ENCODE measurements around the gene MPPED1. TPM values are rescaled to one million over a fixed set of nuclear protein-coding genes. Genes with fewer than 3 reads are reported as not detected.

MPPED1 gene
- total RNA-seq, 1 donor from 2014 or later = not detected

DNA sequence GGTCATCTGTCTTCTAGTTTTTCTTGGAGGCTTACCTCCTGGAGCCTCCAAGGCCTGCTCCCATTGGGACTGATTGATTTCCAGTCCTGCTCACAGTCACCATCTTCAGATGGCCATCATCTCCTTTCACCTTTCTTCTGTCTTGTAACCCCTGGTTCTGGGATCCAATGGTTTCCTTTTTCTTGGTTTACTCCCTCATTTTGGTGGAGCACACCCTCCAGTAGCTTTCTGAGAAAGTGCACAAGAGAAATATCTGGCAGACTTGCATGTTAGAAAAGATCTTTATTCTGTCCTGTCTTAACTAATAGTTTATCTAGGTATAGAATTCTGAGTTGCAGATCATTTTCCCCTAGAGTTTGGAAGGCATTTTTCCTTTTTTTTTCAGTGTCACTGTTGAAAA, 50.9 kb downstream of the MPPED1 start:
- Mint-ChIP-seq H3K27me3 (ENCODE audit: low read depth) (peaks cover 4% of the 10 kb centered on the region), H3K4me1 (ENCODE audit: low read depth) (no peaks in the 10 kb centered on the region), H3K9me3 (peaks cover 7% of the 10 kb centered on the region), H3K4me3 (ENCODE audit: low read depth) (no peak overlapping the region), H3K36me3 (ENCODE audit: low read depth) (no peaks in the 10 kb centered on the region), H3K27ac (no peak overlapping the region)
- DNase-seq (ENCODE audit: low spot score) = no peak
- intact Hi-C loops (cut with micrococcal nuclease) = no loop called here

DNA sequence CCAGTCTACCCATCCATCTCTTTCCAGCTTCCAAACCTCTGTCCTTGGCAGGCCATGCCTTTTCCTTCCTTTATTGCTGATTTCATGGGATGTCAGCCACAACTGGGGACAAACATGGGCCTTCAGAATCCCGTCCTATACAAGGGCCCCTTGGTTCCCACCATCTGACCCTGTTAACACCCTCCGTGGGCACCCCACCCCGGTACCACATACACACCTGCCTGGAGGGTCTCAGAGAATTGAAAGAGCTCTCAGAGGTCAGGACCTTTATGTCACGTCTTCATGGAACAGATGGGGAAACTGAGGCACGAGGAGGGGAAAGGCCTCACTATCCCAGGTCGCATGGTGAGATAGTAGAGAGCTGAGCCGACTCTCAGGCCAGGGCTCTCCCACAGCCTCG, 53.0 kb downstream of the MPPED1 start:
- Mint-ChIP-seq H3K27ac (no peak overlapping the region), H3K4me1 (ENCODE audit: low read depth) (no peaks in the 10 kb centered on the region), H3K9me3 (peaks cover 7% of the 10 kb centered on the region), H3K4me3 (ENCODE audit: low read depth) (no peak overlapping the region), H3K36me3 (ENCODE audit: low read depth) (no peaks in the 10 kb centered on the region), H3K27me3 (ENCODE audit: low read depth) (no peaks in the 10 kb centered on the region)
- no peak for DNase-seq (ENCODE audit: low spot score)
- intact Hi-C loops (cut with micrococcal nuclease) = no loop called here

DNA sequence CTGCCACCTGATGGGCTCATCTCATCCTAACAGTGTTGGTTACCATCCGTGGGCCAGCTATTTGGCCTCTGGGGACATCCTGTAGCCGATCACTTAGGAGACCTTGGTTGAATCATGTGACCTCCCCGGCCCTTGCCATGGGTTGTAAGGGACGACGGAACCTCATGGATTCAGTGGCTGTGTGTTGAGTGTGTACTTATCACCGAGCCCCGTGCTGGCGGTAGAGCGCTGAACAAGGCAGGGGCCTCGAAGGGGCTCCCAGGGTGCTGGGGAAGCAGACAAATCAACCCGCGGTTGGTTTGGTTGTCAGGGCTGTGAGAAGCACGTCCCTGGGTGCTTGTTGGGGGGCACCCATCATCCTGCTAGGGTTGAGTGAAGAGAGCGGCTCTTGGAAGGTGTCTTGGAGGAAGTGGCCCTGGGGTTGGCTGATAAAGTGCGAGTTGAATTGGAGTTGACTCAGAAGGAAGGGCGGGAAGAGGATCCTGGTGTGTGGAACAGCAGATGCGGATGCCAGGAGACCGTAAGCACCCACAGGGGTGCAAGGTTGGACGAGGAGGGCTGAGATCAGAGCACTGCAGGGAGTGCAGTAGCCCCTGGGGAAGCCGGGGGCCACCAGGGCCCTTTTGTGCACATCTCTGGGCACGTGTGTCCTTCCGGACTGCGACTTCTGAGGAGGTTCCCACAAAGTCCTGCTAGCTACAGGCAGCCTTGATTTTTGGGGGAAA, 53.6 kb downstream of the MPPED1 start:
- no peak for DNase-seq (ENCODE audit: low spot score)
- Mint-ChIP-seq H3K27ac (no peak overlapping the region), H3K36me3 (ENCODE audit: low read depth) (no peaks in the 10 kb centered on the region), H3K9me3 (peaks cover 7% of the 10 kb centered on the region), H3K4me1 (ENCODE audit: low read depth) (no peaks in the 10 kb centered on the region), H3K4me3 (ENCODE audit: low read depth) (no peak overlapping the region), H3K27me3 (ENCODE audit: low read depth) (no peaks in the 10 kb centered on the region)
- intact Hi-C loops (cut with micrococcal nuclease) = no loop called here

DNA sequence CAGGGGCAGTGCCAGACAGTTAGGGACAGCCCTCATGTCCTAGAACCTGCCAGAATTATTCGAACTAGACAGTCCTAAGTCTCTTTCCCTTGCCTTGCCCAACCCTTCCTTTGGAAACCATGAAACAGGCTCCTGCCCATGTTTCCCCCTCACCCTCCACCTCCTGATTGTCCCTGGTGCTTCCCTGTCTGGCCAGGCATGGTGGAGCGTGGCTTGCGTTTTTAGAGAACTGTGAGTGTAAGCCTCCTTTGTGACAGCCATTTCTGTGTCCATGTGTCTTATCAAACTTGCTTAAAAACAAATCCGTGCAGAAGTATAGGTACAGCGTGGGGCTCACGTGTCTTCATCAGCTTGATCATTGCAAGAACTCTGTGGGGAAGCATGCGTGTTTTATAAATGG, 54.9 kb downstream of the MPPED1 start:
- H3K27me3 Mint-ChIP-seq (ENCODE audit: low read depth) = no peaks in the 10 kb centered on the region
- H3K9me3 Mint-ChIP-seq = peaks cover 7% of the 10 kb centered on the region
- intact Hi-C loops (cut with micrococcal nuclease) = no loop called here
- H3K4me3 Mint-ChIP-seq (ENCODE audit: low read depth) = no peak overlapping the region
- DNase-seq (ENCODE audit: low spot score) = no peak
- no peak overlapping the region for H3K27ac Mint-ChIP-seq
- H3K4me1 Mint-ChIP-seq (ENCODE audit: low read depth) = no peaks in the 10 kb centered on the region
- no peaks in the 10 kb centered on the region for H3K36me3 Mint-ChIP-seq (ENCODE audit: low read depth)

DNA sequence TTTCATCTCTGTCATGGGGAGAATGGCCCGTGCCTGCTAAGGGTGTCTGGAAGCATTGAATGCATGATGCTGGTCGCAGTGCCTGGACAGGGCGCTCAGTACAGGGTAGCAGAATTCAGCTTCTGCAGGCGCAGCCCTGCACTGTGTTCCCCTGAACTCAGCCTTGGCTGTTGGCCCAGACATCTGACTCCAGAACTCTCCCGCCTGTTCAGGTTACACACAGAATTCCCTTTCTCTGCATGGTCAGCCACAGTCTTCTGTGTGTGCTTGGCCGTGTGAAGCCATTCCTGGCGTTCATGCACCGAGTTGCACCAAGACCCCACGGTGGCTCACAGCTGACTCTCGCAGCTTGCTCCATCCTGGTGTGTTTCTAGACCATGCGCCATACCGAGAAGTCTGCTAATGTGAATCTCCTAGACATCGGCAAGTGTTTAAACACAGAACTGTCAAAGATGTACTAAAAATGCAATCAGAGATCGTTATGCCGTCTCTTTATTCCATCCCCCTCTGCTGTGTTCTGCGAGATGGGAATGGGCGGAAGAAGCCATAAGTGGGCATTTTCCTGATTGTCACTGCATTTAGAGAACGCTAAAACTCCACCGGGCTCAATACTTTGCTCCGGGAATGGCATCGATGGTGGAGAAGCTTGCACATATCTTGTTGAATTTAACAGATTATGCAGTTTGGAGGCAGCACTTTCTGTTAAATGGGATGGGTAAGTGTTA, 55.6 kb downstream of the MPPED1 start:
- DNase-seq (ENCODE audit: low spot score) = no peak
- Mint-ChIP-seq H3K27me3 (ENCODE audit: low read depth) (no peaks in the 10 kb centered on the region), H3K9me3 (peaks cover 7% of the 10 kb centered on the region), H3K4me3 (ENCODE audit: low read depth) (no peak overlapping the region), H3K36me3 (ENCODE audit: low read depth) (no peaks in the 10 kb centered on the region), H3K4me1 (ENCODE audit: low read depth) (no peaks in the 10 kb centered on the region), H3K27ac (no peak overlapping the region)
- intact Hi-C loops (cut with micrococcal nuclease) = no loop called here

DNA sequence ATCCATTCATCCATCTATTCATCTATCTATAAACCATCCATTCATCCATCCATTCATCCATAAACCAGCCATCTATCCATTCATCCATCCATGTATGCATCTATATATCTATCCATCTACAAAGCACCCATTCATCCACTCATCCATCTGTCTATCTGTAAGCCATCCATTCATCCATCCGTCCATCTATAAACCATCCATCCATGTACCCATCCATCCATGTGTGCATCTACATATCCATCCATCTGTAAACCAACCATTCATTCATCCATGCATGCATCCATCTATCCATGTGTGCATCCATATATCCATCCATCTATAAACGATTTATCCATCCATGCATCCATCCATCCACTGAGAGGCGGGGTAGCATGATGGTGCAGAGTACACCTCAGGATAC, 58.4 kb downstream of the MPPED1 start:
- no peak overlapping the region for H3K27ac Mint-ChIP-seq
- H3K27me3 Mint-ChIP-seq (ENCODE audit: low read depth) = no peaks in the 10 kb centered on the region
- no peaks in the 10 kb centered on the region for H3K4me1 Mint-ChIP-seq (ENCODE audit: low read depth)
- no peak for DNase-seq (ENCODE audit: low spot score)
- H3K9me3 Mint-ChIP-seq = no peaks in the 10 kb centered on the region
- intact Hi-C loops (cut with micrococcal nuclease) = no loop called here
- no peak overlapping the region for H3K4me3 Mint-ChIP-seq (ENCODE audit: low read depth)
- no peaks in the 10 kb centered on the region for H3K36me3 Mint-ChIP-seq (ENCODE audit: low read depth)

DNA sequence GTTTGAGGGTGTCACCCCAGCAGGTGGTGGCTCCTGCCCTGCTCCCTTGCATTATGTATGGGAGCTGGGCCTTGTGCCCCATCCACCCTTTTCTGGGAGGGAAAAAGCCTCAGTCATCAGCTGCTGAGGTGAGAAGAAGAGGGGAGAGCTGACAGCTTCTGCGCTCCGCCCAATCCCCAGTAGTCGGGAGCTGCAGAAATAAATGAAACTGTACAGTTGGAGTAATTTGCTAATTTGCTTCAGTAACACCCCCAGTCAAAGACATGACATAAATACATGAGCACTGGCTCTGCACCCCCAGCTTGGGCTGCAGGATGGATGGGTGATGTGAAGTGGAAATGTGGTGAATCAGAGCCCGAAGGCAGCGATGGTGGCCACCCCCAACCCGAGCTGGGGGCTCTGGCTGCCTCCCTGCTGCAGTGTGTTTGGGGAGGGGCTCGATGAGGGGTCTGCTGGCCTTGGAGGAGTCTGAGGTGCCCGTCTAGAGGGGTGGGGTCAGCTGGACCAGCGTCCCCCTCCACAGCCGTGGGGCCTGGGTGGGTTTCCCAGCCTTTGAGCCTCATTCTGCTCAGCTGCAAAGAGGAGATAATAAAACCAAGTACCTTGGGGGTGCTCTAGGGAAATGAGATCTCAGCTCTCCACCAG, 59.2 kb downstream of the MPPED1 start:
- intact Hi-C loops (cut with micrococcal nuclease) = no loop called here
- no peaks in the 10 kb centered on the region for H3K4me1 Mint-ChIP-seq (ENCODE audit: low read depth)
- H3K27me3 Mint-ChIP-seq (ENCODE audit: low read depth) = no peaks in the 10 kb centered on the region
- no peaks in the 10 kb centered on the region for H3K36me3 Mint-ChIP-seq (ENCODE audit: low read depth)
- no peak overlapping the region for H3K27ac Mint-ChIP-seq
- H3K4me3 Mint-ChIP-seq (ENCODE audit: low read depth) = no peak overlapping the region
- no peaks in the 10 kb centered on the region for H3K9me3 Mint-ChIP-seq
- no peak for DNase-seq (ENCODE audit: low spot score)

DNA sequence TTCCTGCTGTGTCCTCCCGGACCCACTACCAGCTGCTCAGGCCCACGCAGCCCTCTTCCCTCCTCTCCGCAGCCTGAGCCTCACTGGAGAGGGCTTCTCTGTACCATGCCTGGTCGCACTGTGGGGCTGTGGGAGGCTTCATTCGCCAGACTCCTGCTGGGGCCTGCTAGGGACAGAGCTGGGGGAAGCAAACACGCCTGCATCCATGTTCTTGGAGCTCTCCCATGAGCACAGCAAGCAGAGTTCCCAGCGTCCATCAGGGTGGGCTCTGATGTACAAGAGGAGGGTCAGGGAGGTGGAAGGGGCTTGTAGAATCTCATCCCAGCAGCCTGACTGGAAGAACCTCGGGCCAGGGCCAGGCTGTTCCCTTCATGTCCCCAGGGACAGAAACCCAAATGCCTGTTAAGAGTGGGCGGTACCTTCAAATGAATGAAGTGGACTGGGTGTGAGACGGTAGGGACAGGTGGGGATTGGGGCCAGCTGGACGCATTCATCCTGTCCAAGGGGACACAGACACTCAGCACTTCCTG, 59.9 kb downstream of the MPPED1 start:
- Mint-ChIP-seq H3K27ac (no peak overlapping the region), H3K27me3 (ENCODE audit: low read depth) (no peaks in the 10 kb centered on the region), H3K4me3 (ENCODE audit: low read depth) (no peak overlapping the region), H3K4me1 (ENCODE audit: low read depth) (no peaks in the 10 kb centered on the region), H3K9me3 (no peaks in the 10 kb centered on the region), H3K36me3 (ENCODE audit: low read depth) (no peaks in the 10 kb centered on the region)
- no peak for DNase-seq (ENCODE audit: low spot score)
- intact Hi-C loops (cut with micrococcal nuclease) = no loop called here

DNA sequence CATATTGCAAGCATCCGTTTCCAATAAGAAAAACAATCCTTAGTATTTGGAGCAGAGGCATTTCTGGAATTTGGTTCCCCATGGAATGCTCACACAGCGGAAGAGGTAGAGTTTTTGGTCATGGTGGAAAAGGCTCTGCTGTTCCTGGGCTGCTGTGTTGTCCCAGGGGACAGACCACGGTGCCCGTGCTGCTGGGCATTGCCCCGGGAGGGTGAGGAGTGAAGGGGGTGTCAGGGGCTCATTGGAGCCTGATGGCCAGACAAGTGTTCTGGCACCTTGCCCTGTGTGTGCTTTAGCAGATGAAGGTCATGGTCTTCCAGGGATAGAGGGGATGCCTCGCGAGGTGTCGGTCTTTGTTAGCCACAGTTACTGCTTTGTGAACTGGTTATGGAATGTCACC, 61.2 kb downstream of the MPPED1 start:
- H3K9me3 Mint-ChIP-seq = no peaks in the 10 kb centered on the region
- H3K36me3 Mint-ChIP-seq (ENCODE audit: low read depth) = no peaks in the 10 kb centered on the region
- no peak overlapping the region for H3K4me3 Mint-ChIP-seq (ENCODE audit: low read depth)
- no peaks in the 10 kb centered on the region for H3K4me1 Mint-ChIP-seq (ENCODE audit: low read depth)
- intact Hi-C loops (cut with micrococcal nuclease) = no loop called here
- no peaks in the 10 kb centered on the region for H3K27me3 Mint-ChIP-seq (ENCODE audit: low read depth)
- H3K27ac Mint-ChIP-seq = no peak overlapping the region
- DNase-seq (ENCODE audit: low spot score) = no peak

DNA sequence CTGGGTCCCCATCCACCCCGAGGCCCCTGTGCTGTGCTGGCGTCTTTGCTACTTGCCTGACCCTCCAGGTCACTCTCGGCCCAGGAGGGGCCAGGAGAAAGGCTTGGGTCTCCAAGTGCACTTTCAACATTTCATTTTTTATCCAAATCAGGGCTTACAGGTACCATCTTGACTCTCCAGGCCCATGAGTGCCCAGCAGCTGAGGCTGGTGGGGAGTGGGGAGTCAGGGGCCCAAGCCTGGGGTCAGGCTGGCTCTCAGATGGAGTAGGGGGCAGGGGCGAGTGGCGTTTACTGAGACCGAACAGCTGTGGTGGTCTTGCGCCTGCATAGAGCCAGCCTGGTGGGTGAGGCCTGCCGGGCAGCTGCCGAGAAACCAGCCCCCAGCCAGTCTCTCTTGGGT, 61.6 kb downstream of the MPPED1 start:
- Mint-ChIP-seq H3K4me3 (ENCODE audit: low read depth) (no peak overlapping the region), H3K27ac (no peak overlapping the region), H3K36me3 (ENCODE audit: low read depth) (no peaks in the 10 kb centered on the region), H3K4me1 (ENCODE audit: low read depth) (no peaks in the 10 kb centered on the region), H3K9me3 (no peaks in the 10 kb centered on the region), H3K27me3 (ENCODE audit: low read depth) (no peaks in the 10 kb centered on the region)
- no peak for DNase-seq (ENCODE audit: low spot score)
- intact Hi-C loops (cut with micrococcal nuclease) = no loop called here

DNA sequence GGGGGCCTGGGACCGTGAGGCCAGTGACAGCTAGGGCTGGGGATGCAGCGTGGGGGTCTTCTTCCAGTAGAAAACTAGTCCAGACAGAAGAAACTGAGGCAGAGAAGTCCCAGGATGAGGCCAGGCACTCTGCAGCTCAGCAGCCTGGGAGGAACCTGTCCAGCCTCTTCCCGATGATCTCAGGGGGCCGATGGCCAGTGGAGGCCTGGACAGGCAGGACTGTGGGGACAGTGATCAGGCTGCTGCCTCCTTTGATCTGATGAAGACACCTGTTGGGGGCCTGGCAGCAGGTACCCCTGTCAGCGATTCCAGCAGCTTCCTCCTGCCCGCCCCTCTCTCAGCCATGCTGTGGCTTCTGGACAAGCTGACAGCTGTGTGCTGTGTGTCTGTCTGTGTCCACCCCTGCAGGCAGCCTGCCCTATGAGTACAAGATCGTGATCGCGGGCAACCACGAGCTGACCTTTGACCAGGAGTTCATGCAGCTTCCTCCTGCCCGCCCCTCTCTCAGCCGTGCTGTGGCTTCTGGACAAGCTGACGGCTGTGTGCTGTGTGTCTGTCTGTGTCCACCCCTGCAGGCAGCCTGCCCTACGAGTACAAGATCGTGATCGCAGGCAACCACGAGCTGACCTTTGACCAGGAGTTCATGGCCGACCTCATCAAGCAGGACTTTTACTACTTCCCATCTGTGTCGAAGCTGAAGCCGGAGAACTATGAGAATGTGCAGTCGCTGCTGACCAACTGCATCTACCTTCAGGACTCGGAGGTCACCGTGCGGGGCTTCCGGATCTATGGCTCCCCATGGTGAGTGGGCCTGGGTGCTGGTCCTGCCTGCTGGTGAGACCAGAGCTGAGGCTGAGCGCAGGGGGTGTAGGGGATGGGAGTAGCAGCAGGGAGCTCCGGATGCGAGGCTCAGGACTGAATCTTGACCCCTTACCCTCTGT, 62.6 kb downstream of the MPPED1 start:
- DNase-seq (ENCODE audit: low spot score) = no peak
- Mint-ChIP-seq H3K27me3 (ENCODE audit: low read depth) (no peaks in the 10 kb centered on the region), H3K27ac (no peak overlapping the region), H3K9me3 (no peaks in the 10 kb centered on the region), H3K4me1 (ENCODE audit: low read depth) (no peaks in the 10 kb centered on the region), H3K4me3 (ENCODE audit: low read depth) (no peak overlapping the region), H3K36me3 (ENCODE audit: low read depth) (no peaks in the 10 kb centered on the region)
- intact Hi-C loops (cut with micrococcal nuclease) = no loop called here

DNA sequence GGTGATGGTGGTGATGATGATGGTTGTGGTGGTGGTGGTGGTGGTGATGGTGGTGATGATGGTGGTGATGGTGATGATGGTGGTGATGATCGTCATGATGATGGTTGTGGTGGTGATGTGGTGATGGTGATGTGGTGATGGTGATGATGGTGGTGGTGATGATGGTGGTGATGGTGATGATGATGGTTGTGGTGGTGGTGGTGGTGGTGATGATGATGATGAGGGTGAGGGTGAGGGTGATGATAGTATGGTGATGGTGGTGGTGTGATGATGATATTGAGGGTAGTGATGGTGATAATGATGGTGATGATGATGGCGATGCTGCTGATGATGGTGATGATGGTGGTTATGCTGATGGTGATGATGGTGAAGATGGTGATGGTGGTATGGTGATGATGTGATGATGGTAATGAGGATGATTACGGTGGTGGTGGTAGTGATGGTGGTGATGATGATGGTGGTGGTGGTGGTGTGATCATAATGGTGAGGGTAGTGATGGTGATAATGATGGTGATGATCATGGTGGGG, 63.8 kb downstream of the MPPED1 start:
- H3K27ac Mint-ChIP-seq = no peak overlapping the region
- H3K36me3 Mint-ChIP-seq (ENCODE audit: low read depth) = no peaks in the 10 kb centered on the region
- no peak for DNase-seq (ENCODE audit: low spot score)
- H3K27me3 Mint-ChIP-seq (ENCODE audit: low read depth) = no peaks in the 10 kb centered on the region
- intact Hi-C loops (cut with micrococcal nuclease) = no loop called here
- H3K4me3 Mint-ChIP-seq (ENCODE audit: low read depth) = no peak overlapping the region
- no peaks in the 10 kb centered on the region for H3K9me3 Mint-ChIP-seq
- H3K4me1 Mint-ChIP-seq (ENCODE audit: low read depth) = no peaks in the 10 kb centered on the region
